Limb (tissue), 2 donors: ENCODE results near the gene GRIP1.

ENCODE experiments used
- DNase-seq, 2 donors: peaks; one replicate each; pipeline ENCODE4 v3.0.0-alpha.2; 2016; ENCODE audit errors: extremely low spot score in 2 of 2

Gene GRIP1

DNA sequence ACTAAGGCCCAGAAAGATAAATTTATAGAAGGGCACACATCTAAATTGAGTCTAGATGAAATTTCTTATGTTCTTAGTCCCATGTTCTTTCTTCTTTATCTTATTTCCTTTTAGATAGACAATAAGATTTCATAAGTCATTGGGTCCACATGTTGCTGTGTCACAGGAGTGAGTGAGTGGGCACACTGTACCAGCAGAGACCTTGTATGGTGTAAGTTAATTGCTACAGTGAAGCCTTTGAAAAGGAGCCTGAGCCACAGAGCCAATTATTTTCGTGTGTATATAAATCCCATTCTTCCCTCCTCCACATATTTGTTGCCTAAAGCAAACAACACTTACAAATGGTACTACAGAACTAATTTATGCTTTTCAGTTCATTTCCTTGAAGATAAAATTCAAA lies 79.1 kb downstream of the GRIP1 start:
- DNase-seq: no peak

DNA sequence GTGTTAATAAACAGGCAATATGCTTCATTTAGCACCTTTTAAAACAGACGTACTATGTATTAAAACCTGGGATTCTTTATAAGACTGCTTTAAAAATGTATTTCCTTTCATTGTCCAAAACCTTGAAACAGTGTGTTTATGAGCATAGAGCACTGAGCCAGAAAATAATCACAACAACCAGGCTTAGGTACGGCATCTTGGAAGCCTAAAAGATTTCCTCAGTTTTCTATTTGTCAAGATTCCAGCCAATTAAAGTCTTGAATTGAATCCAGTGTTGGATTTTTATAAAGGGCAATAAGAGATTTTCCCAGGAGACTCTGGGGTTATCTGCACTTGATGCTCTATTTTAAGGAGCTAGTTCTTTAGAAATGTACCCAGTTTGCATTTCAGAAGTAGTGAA lies 80.3 kb downstream of the GRIP1 start:
- no peak for DNase-seq

DNA sequence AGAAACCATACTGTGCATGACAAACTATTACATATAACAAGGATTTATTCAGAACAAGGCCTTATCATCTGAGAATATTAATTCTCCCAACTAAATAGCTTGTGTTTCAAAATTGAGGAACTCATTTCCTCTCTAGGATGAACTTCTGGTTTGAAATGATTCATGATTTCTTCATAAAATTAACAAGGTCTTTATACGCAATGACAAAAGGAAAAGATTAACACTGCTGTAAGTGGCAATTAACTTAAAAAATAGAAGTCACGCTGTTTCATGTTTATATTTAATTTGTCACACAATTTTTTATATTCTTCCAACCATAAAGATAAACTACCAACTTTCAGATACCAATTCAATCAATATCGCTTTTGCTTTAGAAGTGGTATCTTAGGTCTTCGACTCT lies 80.8 kb downstream of the GRIP1 start:
- DNase-seq: no peak

DNA sequence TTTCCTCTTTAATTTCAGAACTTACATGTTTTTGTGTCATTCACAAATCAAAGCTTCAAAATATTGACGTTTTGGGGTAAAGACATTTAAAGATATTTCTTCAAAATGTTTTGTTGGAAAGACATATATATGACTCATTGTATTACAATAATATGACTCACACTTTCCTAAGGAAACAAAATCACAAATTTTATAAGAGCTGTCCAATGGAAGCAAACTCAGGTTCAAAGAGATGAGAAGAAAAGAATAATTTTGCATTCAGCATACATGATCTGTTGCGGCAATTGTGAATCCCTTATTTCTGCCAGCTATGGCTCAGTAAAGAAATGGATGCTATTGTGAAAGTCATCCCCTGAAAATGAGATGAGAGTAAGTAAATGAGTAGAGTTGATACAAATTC lies 82.7 kb downstream of the GRIP1 start:
- no peak for DNase-seq

DNA sequence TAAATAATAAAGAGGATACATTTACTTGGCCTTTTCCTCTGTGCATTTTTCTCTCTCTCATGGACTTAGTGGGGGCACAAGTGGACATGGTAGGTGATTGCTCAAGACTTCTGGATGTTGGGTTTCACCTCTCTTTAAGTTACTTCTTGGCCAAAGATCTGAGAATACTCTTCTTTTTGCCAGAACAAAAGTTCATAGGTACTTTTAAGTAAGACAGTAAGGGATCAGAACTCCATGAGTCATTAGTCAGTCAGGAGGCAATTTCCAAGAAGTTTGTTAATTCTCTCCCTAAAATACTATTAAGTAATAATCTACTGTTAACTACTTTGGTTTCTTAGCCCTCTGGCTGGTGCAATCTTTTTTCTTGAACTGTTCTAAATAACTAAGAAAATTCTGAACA lies 84.2 kb downstream of the GRIP1 start:
- DNase-seq: no peak

DNA sequence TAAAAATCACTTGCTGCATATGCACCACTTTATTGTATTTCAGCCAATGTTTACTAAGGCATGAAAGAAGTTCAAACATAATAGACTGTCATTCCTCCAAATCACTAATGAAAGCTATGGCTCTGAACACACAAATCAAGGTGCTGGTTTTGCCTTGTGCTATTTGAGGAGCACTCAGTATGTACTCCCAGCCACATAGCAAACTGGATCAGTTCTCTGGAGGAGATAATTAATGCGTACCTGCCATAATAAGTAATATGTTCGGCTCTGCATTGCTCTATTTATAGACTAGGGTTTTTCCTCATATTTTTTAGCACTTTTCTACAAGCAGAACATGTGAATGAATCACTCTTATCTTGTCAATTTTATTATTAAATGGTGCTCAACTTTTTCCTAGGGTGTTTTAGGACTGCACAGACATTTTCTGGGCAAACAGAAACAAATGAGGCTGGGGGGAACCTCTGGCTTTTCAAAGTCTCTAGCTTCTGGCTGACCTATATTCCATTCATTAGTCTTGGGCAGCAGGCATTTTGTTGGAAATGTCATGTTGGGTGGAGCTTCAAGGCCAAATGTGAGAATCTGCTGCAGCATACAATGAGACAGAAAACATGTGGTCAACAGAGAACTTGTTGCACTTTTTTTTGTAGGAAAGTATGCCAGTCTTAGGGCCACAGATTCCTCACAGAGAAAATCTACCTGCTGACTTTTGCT lies 88.4 kb downstream of the GRIP1 start:
- no peak for DNase-seq

DNA sequence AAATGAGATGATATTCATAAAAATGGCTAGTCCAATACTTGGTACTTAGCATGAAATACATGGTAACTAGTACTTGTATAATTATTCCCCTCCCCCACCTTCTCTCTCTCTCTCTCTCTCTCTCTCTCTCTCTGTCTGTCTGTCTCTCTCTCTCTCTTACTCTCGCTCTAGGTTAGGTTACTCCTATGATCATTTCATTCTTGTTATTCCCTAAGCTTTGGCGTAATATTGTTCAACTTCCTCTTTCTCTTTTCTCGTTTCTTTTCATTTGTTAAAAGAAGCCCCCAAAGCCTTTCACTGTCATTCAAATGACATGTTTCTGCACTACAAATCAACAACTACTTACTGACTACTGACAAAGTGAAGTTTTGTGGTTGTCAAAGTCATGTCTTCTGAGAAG lies 89.8 kb downstream of the GRIP1 start:
- DNase-seq: no peak

DNA sequence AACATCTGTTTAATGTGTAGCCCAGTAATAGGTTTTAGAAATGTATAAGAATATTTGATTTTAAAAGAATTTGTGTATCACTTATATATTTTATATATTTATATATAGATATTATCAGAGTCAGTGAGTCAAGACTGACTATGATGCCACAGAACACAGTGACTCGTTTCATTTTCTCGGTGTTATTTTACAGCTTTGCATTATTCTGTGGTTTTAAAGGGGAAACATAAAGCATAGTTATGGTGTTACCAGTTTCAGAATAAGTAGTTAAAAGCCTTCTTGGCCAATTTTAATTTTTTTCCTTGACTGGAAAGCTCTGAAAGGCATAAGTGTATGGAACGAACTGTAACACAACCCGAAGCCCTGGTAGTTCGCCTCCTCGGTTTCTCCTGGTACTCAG lies 91.0 kb downstream of the GRIP1 start:
- no peak for DNase-seq

DNA sequence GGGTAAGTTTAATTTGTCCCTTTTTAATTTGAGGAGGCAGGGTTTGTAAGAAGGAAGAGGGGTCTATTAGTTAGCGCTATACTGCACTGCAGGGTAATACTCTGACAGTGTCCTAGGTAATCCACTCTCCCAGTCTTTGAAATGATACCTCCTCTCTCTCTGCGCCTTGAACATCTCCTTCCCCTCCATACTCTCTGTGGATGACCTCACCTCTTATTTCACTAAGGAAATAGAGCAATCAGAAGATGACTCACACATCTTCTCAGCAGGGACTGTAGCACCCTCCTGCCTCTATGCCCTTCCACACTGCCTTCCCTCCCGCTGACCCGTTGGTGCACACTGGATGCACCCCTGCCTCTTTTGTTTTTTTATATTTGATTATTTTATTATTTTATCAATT lies 94.2 kb downstream of the GRIP1 start:
- no peak for DNase-seq

DNA sequence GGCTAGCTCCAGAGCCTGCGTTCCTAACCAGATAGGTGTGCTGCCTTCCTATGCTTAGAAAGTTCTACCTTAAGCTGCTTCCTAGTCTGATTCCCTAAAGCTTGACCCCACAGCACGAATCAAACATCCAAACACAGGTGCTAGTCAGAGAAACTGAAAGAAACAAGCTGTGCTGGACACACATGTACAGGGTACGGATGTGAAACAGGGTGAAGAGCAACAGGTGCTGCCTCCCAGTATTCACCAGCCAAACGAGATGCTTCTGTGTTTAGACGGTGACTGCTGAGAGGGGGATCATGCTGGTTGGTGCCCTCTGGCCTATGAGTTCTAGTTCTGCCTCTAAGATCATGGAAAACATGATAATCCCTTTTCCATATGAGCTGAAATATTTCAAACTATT lies 105.3 kb downstream of the GRIP1 start:
- DNase-seq: no peak

DNA sequence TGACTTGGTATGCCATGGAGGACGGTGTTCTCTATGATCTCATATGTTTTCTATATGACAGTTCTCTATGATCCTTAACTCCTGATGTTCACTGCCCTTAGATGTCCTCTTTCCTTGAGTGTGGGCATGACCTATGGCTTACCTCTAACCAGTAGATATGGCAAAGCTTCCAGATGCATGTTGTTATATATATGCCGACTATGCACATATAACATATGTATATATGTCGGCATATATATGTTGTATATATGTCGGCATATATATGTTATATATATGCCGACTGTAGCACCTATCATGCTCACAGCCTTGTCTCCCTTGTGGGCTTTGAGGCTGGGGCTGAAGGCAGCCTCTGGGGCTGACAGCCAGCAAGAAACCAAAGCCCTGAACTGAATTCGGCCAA lies 106.0 kb downstream of the GRIP1 start:
- DNase-seq: no peak

DNA sequence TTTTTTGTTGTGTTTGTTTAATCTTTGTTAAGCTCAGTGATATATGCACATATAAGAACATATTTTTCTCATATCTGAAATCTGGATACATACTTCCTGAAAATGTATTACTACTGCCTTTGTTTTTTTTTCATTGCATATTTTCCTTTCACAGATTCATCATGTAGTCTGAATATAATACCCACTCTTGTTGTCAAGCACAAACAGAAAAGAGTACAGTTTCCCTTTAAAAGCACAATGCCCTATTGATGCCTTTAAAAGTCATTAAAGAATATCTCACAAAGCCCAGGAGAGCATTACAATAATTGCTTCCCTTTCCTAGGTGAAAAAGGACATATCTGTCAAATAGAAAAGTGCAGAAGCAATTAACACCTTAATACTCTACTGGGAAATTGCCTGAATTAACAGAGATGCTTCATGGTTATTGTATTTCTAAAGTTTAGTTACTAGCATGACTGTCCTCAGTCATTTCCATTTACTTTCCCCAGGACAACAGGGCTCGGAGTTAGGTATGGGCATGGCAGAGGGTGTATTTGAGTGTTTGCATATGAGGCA lies 107.4 kb downstream of the GRIP1 start:
- no peak for DNase-seq

DNA sequence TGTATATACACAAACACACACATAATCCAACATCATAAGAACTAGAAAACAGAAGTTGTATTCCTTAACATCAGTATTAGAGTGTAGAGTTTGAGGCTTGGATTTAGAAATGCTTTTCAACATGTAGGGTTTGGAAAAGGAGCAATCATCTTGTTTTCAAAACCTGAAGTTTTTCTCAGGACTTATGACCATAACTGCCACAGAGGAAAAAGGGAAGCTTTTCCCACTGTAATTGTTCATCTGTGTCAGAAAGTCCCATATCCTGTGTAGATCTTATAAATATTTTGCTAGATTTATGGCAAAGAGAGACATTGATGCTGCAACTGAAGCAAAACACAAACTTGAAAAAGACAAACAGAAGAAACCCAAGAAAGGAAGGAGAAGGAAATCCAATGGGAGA lies 115.7 kb downstream of the GRIP1 start:
- DNase-seq: no peak

DNA sequence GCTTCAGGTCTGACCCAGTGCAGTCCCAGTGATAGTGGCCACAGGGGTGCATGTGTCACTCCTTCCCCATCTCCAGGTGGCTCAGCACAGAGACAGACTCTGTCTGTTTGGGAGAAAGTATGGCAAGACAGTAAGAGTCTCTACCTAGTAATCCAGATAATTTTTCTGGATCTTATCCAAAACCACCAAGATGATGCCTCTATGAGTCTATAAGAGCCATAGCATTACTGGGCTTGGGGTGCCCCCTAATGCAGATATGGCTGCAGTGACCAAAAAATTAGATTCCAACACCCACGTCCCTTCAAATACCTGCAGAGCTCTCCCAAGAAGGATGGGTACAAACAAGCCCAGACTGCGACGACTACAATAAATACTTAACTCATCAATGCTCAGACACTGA lies 123.8 kb downstream of the GRIP1 start:
- DNase-seq: no peak

DNA sequence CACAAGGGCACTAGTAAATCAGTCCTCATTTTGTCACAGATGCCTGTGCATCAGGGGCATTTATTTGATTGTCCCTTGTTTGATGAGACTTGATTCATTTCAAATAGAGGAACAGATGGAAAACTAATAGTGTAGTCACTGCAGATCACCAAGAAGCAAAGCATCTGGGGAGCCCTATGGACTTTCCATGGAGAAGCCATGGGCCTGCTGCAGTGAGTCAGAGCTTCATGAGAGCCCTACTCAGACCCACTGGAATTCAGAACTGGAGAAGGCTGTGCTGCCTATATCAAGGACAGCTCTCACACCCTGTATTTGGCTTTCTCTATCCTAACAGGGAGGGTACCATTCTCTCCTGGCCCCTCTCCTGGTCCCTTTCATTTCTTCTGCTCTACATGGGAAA lies 126.2 kb downstream of the GRIP1 start:
- DNase-seq: no peak

DNA sequence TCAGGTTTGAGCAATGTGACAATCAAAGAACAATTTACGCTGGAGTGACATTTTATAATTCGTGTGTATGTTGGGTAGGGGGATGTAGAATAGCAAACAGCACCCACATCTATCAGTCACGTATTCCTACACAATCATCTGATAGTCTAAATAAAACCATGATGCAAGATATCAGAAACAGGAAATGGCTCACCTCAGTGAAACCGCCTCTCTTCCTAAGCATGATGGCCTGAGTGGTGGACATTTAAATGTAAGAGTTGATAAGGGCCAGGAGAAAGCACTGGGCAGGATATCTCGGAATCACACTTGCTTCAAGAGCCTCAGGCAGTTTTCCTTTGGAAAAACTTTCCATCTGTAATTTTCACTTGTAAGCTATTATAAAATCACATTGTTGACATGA lies 128.2 kb downstream of the GRIP1 start:
- DNase-seq: no peak

DNA sequence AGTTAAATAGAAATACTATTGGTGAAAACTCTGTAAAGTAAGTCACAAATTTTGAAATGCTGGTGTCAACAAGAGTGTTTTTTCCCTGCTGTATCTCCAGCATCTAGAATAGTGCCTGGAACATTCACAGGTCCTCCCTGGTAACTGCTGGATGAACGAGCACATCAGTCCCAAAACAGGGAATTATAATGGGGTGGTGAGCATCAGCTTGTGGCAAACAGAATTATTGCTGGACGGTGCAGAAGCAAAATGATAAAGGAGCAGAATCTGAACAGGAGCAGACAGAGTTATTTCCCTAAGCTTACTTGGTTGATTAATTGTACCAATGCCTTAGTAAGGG lies 129.9 kb downstream of the GRIP1 start:
- no peak for DNase-seq

DNA sequence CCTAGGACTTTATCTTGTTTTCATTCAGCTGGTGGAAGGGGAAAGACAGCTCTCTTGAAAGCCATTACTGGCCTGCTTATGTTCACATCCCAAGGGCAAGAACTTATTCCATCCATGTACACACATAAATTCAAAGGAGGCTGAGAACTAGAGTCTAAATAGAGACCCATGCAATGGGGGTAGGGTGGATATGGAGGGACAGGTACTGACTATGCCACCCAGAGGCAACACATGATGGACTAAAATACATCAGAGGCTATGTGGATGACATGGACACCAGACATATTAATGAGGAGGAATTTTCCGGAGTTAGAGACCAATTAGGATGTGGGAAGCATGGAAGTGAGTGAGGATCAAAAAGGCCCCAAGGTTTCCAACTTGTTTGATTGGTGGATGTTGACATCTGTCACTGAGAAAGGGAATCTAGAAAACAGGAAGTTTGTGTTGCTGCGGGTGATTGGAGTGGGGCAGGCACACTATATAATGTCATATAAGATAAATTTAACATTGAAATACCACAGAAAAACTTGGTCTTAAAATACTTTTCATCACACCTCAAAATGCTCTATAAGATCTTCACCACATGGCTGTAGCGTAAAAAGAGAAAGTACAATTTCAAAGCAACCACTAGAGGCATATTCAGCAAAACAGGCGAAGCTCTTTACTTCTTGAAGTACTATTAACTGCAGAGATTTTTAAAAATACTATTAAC lies 130.4 kb downstream of the GRIP1 start:
- peak in 1 of 2 donors; percentile 10 for DNase-seq

DNA sequence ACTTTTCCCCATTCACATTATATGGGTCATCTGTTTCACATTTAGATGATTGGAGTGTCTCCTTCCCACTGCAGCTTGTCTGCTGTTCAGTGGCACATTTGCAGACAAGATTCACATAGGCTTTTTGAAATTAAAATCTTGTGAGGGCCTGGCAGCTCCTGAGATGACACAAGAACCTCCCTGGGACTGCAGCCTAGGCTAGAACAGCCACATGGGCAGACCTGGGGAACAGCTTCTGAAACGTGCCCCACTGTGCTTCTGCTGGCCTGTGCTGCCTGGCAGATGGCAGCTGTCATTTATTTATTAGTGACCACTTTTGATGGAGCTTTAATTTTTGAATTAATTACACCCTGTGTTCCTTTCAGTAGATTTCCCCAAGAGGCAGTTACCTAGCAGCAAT lies 137.4 kb downstream of the GRIP1 start:
- DNase-seq: no peak

DNA sequence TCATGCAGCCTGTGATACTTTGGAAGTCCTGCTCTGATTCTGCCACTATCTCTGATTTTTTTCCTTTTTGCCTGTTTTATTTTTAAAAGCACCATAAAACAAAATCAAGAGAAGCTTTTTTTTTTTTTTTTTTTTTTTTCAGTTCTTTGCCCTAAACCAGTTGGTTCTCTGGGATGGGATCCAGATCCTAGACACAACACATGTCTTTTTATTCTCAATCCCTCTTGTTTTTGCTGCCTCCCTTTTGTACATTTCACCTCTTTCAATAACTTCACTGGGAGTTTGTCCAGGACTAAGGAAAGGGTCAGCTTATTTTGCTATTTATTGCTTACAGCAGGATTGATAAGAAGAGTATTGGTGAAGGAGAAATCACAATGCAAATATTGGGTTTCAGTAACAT lies 139.4 kb downstream of the GRIP1 start:
- no peak for DNase-seq

DNA sequence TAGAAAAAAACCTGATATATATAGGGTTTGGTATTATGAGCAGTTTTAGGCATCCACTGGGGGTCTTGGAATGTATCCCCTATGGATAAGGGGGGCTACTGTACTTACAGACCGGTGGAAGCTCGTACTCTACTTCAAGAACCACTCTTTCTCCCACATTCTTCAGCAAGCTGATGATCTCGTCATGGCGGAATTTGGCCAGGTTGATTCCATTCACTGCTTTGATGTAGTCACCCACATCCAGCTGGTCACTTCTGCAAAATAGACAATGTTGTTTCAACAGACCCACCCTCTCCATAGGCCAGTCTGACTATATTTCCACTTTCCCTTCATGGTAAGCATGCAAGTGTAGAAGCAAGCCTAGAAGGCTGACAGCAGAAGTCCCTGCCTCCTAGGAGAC lies 139.9 kb downstream of the GRIP1 start:
- no peak for DNase-seq

DNA sequence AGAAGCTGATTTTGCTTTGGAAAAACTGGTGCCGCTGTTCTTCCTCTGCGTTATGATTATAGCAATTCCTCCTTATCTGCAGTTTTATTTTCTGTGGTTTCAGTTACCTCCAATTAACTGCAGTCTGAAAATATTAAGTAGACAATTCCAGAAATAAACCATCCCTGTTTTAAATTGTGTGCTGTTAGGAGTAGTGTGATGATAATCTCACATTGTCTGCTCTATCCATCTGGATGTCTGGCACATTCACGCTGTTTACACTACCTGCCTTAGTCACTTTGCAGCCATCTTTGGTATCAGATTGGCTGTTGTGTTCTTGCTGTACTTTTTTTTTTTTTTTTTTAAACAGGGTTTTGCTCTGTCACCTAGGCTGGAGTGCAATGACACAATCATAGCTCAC lies 141.0 kb downstream of the GRIP1 start:
- DNase-seq: no peak

DNA sequence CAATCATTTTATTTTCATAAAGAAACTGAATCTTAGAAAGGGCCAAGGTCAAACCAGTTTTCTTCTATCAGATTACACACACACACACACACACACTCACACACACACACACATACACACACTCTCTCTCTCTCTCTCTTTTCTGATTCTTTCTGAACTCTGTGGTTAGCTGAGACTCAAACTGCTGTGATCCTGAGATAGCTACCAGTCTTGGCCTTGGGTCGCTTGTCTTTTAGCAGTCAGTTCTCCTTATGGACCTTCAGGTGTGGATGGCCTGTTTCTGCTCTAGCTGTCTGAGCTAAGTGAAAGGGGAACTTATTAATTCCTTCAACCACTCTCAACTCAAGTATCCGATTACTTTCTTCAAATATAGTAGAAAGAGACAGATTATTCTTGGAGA lies 145.1 kb downstream of the GRIP1 start:
- DNase-seq: no peak
